Hepatocyte (in vitro differentiated cells): ENCODE measurements around the gene MAT2B. TPM values are rescaled to one million over a fixed set of nuclear protein-coding genes. Genes with fewer than 3 reads are reported as not detected.

ENCODE experiments used
- DNase-seq: peaks from one replicate; pipeline ENCODE4 v3.0.0-alpha.2; 2016; ENCODE audit warnings: low spot score
- H2AFZ ChIP-seq: fragments of 200-600 bp; sonication (generic); 2 replicates; pipeline ENCODE4 v1.6.0; 2016; ENCODE audit warnings: antibody characterized with exemption, mild to moderate bottlenecking
- H3K27ac ChIP-seq: fragments of 200-600 bp; sonication (generic); 2 replicates; pipeline ENCODE4 v1.5.1; 2016; ENCODE audit warnings: mild to moderate bottlenecking
- H3K27me3 ChIP-seq: fragments of 200-600 bp; sonication (generic); 2 replicates; pipeline ENCODE4 v1.6.1; 2016
- H3K36me3 ChIP-seq: fragments of 200-600 bp; sonication (generic); replicated peaks from 2 replicates; pipeline ENCODE4 v1.5.1; 2016; ENCODE audit warnings: low read depth; ENCODE audit not compliant: insufficient read depth
- H3K4me1 ChIP-seq: fragments of 200-600 bp; sonication (generic); 2 replicates; pipeline ENCODE4 v1.5.1; 2016; ENCODE audit warnings: mild to moderate bottlenecking, moderate library complexity; ENCODE audit not compliant: insufficient read depth
- H3K4me2 ChIP-seq: fragments of 200-600 bp; sonication (generic); 2 replicates; pipeline ENCODE4 v1.6.0; 2016
- H3K4me3 ChIP-seq: fragments of 200-600 bp; sonication (generic); 2 replicates; pipeline ENCODE4 v1.5.1; 2016; ENCODE audit warnings: mild to moderate bottlenecking
- H3K79me2 ChIP-seq: fragments of 200-600 bp; sonication (generic); 2 replicates; pipeline ENCODE4 v1.6.0; 2017; ENCODE audit warnings: mild to moderate bottlenecking
- H3K9me2 ChIP-seq: fragments of 200-600 bp; sonication (generic); replicated peaks from 2 replicates; pipeline ENCODE4 v1.6.0; 2017; ENCODE audit warnings: mild to moderate bottlenecking; ENCODE audit not compliant: insufficient read depth
- H3K9me3 ChIP-seq: fragments of 200-600 bp; sonication (generic); 2 replicates; pipeline ENCODE4 v1.5.1; 2016; ENCODE audit warnings: low read depth, mild to moderate bottlenecking
- H4K20me1 ChIP-seq: fragments of 200-600 bp; sonication (generic); 2 replicates; pipeline ENCODE4 v1.6.0; 2016; ENCODE audit warnings: mild to moderate bottlenecking; ENCODE audit not compliant: insufficient read depth, poor library complexity, severe bottlenecking
- CTCF ChIP-seq: fragments of 200-600 bp; sonication (generic); IDR thresholded peaks from 2 replicates; pipeline ENCODE4 v1.5.1; 2016; ENCODE audit warnings: antibody characterized with exemption, mild to moderate bottlenecking; ENCODE audit not compliant: poor library complexity
- EZH2 ChIP-seq: fragments of 200-600 bp; sonication (generic); IDR thresholded peaks from 2 replicates; pipeline ENCODE4 v1.6.1; 2016; ENCODE audit warnings: antibody characterized with exemption, mild to moderate bottlenecking, borderline replicate concordance
- EZH2phosphoT487 ChIP-seq: fragments of 200-600 bp; sonication (generic); IDR thresholded peaks from one replicate; pipeline ENCODE4 v1.6.1; 2018; ENCODE audit warnings: antibody characterized with exemption, mild to moderate bottlenecking, low read depth, moderate library complexity; ENCODE audit not compliant: unreplicated experiment, severe bottlenecking
- WGBS: methylation state at CpG from one replicate; pipeline ENCODE4 v1.1.6; 2016; ENCODE audit warnings: low lambda C conversion rate; ENCODE audit errors: missing lambda C conversion rate; 5-methylcytosine and 5-hydroxymethylcytosine counted together
- polyA plus RNA-seq: library from polyadenylated mRNA; unstranded; fragments of >200 nt; fragmentation: Nextera tagmentation; extraction: Ambion mirVana; gene quantifications from 2 replicates; pipeline ENCODE4 v1.2.1, GENCODE V29; 2016
- total RNA-seq: library from RNA; depleted of rRNA; stranded (reverse); fragments of >200 nt; gene quantifications from 2 replicates; pipeline ENCODE4 v1.2.3, GENCODE V29; 2014

MAT2B gene
- total and polyA plus RNA-seq, 2 experiments from 2014 or later = 65.4 to 73.8 TPM

- WGBS = 5% methylated on average over 11 of the region's 11 CpGs
Observed at GRCh38 chr5:163565492-163565891, 60.1 kb downstream of the MAT2B start.

GRCh38 chr5:163565931-163566608, 60.7 kb downstream of the MAT2B start:
- H3K4me3 ChIP-seq = peak overlapping the region; percentile 11
- no peaks in the 10 kb centered on the region for H3K9me3 ChIP-seq
- H2AFZ ChIP-seq = peak overlapping the region; percentile 67
- peak overlapping the region; percentile 86 for H3K4me2 ChIP-seq
- no peaks in the 10 kb centered on the region for H4K20me1 ChIP-seq
- no peaks in the 10 kb centered on the region for H3K79me2 ChIP-seq
- WGBS = 4% methylated on average over 32 of the region's 32 CpGs
- peaks cover 4% of the 10 kb centered on the region for H3K4me1 ChIP-seq
- H3K27me3 ChIP-seq = peaks cover 28% of the 10 kb centered on the region
- peak; percentile 24 for TF ChIP-seq CTCF
- no peak for TF ChIP-seq EZH2phosphoT487
- H3K27ac ChIP-seq = no peak overlapping the region
- H3K9me2 ChIP-seq = no peaks in the 10 kb centered on the region
- no peaks in the 10 kb centered on the region for H3K36me3 ChIP-seq
- peak; percentile 40 for DNase-seq

More at GRCh38 chr5:163565492-163565891, 60.1 kb downstream of the MAT2B start:
- Histone ChIP-seq H3K36me3 (no peaks in the 10 kb centered on the region), H3K79me2 (no peaks in the 10 kb centered on the region), H3K27me3 (peaks cover 34% of the 10 kb centered on the region), H3K9me3 (no peaks in the 10 kb centered on the region), H3K4me1 (peaks cover 4% of the 10 kb centered on the region), H3K27ac (no peak overlapping the region), H3K4me2 (peak overlapping the region; percentile 86), H4K20me1 (no peaks in the 10 kb centered on the region), H3K4me3 (peak overlapping the region; percentile 11), H2AFZ (peak overlapping the region; percentile 67), H3K9me2 (no peaks in the 10 kb centered on the region)
- no peak for TF ChIP-seq CTCF
- no peak for TF ChIP-seq EZH2
- no peak for TF ChIP-seq EZH2phosphoT487
- DNase-seq = peak; percentile 32

- no peaks in the 10 kb centered on the region for H3K79me2 ChIP-seq
- H4K20me1 ChIP-seq = no peaks in the 10 kb centered on the region
- no peaks in the 10 kb centered on the region for H3K36me3 ChIP-seq
- peaks cover 26% of the 10 kb centered on the region for H3K27me3 ChIP-seq
- WGBS = 32% methylated on average over 3 of the region's 3 CpGs
- no peaks in the 10 kb centered on the region for H3K9me3 ChIP-seq
- no peak for DNase-seq
- H3K4me1 ChIP-seq = peaks cover 6% of the 10 kb centered on the region
- H3K9me2 ChIP-seq = no peaks in the 10 kb centered on the region
- H3K4me2 ChIP-seq = peak overlapping the region; percentile 86
- TF ChIP-seq EZH2phosphoT487 (no peak), EZH2 (no peak)
- no peak overlapping the region for H3K27ac ChIP-seq
- H3K4me3 ChIP-seq = no peak overlapping the region
- H2AFZ ChIP-seq = no peak overlapping the region
Observed at GRCh38 chr5:163566678-163567077, 61.3 kb downstream of the MAT2B start.

- Histone ChIP-seq H3K79me2 (no peaks in the 10 kb centered on the region), H3K4me3 (no peak overlapping the region), H3K9me3 (no peaks in the 10 kb centered on the region), H2AFZ (no peak overlapping the region), H3K27me3 (peaks cover 26% of the 10 kb centered on the region), H3K4me2 (no peak overlapping the region), H3K9me2 (no peaks in the 10 kb centered on the region), H4K20me1 (no peaks in the 10 kb centered on the region), H3K27ac (no peak overlapping the region), H3K4me1 (peaks cover 7% of the 10 kb centered on the region), H3K36me3 (no peaks in the 10 kb centered on the region)
- no peak for DNase-seq
- WGBS = 91% methylated on average over 1 of the region's 1 CpG
- TF ChIP-seq EZH2phosphoT487 (no peak), CTCF (no peak), EZH2 (no peak)
Observed at GRCh38 chr5:163567811-163568210, 62.4 kb downstream of the MAT2B start.
